ENCODE data around the gene BRS3.

GRCh38 chrX:136493011-136493410, 5.3 kb downstream of the BRS3 start:
- TF ChIP-seq CTCF (IDR thresholded peaks at IDR 0.05; ENCODE audit: poor library complexity, severe bottlenecking) (no peak), TAF1 (IDR thresholded peaks at IDR 0.05; ENCODE audit: low read depth) (no peak), POLR2AphosphoS5 (IDR thresholded peaks at IDR 0.05) (no peak), MXI1 (conservative IDR thresholded peaks at IDR 0.05; ENCODE audit: poor library complexity, severe bottlenecking) (no peak), SMC3 (conservative IDR thresholded peaks at IDR 0.05; ENCODE audit: poor library complexity) (no peak)

Data from neural cell (in vitro differentiated cells).